NCI-H1105 (cell line): Measurements from ENCODE around the gene TFAM.
A peak's percentile ranks its signal among the peaks of the same experiment; 100 is the strongest.

ENCODE experiments used
- DNase-seq: peaks from one replicate; lab custom pipeline; 2025; lab: John Stamatoyannopoulos, UW

Gene TFAM

GRCh38 chr10:58384999-58385783, at the start of gene TFAM:
Gene TFAM, plus strand, starts transcription at chr10:58385410. Its CDS starts 138 bp downstream, at chr10:58385548.
- peak; percentile 82 for DNase-seq

DNA sequence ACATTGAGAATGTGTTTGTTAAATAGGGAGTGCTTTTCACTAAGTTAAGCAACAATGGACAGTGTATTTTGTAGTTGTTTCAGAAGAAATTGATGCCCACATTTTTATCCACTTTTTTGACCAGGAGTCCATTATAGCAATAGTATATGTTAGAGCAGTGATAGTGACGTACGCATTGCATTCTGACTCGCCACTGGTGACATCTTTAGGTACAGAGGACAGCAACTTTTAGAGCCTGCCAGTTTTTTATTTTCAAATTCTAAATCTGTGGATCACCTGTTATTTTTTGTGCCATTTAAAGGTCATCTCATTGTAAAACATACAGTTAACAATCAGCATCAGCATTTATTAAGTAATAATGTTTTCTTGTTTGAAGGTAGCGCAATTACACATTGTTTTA, 49.0 kb upstream of the TFAM start:
- no peak for DNase-seq

GRCh38 chr10:58341422-58341821, 43.8 kb upstream of the TFAM start:
- DNase-seq, result no peak

DNA sequence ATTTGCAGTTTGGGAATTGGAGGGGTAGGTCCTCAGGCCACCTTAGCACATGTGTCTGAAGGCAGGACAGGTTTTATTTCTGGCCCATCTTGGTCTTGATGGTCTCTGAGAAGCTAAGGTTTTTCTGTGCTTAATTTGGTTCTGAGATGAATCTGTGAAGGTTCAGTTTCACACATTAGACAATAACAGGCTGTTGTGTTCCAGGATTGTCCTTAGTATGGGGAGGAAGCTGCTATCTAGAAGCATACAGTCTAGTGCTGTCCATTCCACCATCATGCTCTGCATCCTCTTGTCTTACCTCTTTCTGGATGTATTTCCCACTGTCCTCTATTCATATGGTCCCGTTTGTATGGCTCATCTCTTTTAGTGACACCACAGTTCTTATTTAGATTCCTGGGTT, 43.3 kb upstream of the TFAM start:
- no peak for DNase-seq

GRCh38 chr10:58347967-58348366, 37.2 kb upstream of the TFAM start:
- no peak for DNase-seq

DNA sequence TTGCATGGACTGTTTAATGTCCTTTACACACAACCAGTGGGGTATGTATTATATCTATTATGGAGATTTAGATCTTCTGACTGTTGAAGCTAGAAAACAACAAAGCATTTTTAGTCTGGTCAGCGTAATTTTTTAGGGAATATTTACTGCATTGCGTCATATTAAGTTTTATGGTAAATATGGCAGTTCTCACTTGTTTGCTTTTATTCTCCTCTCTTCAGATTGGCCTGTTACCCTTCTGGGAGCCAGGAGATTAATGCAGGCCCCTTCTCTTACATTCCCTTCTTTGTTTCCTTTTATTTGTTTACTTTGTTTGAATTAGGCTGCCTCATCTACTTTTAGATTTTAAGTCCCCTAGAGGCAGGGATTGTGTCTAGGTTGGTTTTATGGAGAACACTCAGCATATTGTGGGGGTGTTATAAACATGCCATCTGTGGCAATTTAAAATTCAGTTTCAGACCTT, 36.6 kb upstream of the TFAM start:
- no peak for DNase-seq

GRCh38 chr10:58350023-58350422, 35.2 kb upstream of the TFAM start:
- no peak for DNase-seq

DNA sequence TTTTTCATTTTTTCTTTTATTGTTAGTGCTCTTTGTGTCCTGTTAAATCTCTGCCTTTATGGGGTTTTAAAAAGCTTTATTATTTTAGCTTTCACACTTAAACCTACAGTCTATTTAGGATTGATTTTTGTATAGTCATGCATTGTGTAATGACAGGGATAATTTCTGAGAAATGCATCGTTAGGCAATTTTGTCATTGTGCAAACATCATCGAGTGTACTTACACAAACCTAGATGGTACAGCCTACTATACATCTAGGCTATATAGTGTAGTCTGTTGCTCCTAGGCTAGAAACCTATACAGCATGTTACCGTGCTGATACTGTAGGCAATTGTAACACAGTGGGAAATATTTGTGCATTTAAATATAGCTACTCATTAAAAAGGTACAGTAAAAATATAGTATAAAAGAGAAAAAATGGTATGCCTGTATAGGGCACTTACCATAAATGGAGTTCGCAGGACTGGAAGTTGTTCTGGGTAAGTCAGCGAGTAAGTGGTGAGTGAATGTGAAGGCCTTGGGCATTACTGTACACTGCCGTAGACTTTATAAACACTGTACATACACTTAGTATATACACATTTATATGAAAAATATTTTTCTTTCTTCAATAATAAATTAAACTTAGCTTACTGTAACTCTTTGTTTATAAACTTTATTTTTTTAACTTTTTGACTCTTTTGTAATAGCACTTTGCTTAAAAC, 34.4 kb upstream of the TFAM start:
- no peak for DNase-seq

DNA sequence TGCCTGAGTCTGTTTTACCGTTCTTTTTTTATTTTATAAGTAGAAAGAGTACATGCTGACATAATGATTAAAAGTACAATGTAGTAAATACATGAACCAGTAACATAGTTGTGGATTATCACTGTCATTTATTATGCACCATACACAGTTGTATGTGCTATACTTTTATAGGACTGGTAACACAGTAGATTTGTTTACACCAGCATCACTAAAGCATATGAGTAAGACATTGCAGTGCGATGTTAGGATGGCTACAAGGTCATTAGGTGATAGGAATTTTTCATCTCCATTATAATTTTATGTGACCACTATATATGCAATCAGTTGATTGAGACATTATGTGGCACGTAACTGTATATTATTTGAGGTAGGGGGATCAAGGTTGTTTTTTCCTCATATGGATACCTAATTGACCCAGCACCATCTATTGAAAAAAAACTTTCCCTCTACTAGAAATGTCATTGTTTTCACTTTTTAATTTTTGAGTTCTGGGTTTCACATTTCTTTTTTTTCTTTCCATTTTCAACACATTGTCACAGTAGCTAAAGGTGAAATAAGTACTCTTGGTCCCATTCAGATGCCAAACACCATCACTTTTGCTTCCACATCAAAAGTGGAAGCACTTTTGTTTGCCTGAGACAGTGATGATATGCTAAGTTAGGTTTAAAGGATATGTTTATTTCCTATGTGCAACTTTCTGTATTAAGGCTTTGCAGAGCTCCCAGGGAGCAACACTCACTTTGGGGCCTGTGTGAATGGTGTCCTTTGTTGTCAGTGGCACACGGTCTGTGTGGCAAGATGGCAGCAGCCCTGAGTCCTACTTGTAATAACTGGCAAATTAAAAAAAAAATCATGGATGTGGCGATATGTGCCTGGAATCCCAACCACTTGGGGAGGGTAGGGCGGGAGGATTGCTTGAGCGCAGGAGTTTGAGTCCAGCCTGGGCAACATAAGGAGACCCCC, 33.3 kb upstream of the TFAM start:
- no peak for DNase-seq

DNA sequence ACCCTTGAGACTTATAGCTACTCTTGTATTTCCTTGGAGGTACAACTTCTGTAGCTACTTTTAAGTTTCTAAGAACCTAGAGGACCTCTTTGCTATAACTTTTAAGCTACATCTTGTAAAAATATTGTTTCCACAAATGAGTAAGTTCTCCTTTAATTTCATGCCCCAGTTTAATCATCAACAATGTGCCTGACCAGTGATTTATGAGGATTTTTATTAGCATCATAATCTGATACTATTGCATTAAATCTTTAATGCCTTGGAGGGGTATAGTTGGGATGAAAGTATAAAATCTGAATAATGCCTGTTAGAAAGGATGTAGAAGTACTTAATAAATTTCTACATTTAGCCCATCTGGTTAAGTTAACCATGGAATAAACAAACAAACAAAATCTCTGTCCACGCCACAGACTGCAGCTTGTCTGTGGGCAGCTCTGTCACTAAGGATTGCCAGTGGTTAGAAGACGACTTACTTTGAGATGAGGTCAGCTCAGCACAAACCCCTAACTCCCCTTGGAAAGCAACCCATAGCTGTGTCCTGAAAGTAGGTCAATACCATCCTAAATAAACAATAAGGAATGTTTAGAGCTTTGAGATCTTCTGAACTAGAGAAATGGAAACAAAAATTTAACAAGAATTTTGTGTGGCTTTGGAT, 32.1 kb upstream of the TFAM start:
- no peak for DNase-seq

- no peak for DNase-seq
These were observed 28.5 kb upstream of the TFAM start for GRCh38 chr10:58356756-58357155.

- DNase-seq, result no peak
These were observed 26.8 kb upstream of the TFAM start for GRCh38 chr10:58358314-58358933.

- DNase-seq, result no peak
These were observed 26.3 kb upstream of the TFAM start for GRCh38 chr10:58358947-58359346.

DNA sequence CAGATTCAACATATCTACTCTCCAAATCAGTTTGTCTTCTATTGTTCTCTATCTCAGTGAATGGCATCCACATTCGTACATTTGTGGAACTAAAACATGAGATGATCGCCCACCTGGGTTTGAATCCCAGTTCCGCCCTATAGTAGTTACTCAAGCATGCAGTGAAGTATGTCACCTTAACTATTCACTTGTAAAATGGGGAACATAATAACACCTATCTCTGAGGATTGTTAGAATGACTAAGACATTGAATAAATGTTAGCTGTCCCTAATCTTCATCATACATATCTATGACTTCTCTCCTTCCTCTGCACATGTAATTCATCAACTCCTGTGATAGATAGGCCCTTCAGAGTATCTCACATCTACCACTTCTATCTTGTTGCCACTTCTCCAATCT, 25.7 kb upstream of the TFAM start:
- no peak for DNase-seq

GRCh38 chr10:58360412-58361004, 24.7 kb upstream of the TFAM start:
- DNase-seq, result no peak

DNA sequence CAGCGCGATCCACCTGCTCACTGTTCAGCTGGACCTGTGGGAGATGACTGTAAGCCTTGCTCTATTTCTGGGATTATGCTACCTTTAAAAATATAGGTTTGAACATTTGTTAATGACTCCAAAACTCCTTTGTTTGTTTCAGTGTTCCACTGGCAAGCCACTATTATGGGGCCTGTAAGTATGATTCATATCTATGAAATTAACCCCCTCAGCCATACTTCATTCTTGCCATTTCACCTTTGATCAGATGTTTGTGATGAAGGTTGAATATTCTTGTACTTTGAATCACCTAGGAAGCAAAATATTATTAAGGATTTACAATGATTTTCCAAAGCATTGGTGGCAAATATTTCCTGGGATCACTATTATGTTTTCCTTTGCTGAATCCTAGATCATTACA, 23.9 kb upstream of the TFAM start:
- no peak for DNase-seq

DNA sequence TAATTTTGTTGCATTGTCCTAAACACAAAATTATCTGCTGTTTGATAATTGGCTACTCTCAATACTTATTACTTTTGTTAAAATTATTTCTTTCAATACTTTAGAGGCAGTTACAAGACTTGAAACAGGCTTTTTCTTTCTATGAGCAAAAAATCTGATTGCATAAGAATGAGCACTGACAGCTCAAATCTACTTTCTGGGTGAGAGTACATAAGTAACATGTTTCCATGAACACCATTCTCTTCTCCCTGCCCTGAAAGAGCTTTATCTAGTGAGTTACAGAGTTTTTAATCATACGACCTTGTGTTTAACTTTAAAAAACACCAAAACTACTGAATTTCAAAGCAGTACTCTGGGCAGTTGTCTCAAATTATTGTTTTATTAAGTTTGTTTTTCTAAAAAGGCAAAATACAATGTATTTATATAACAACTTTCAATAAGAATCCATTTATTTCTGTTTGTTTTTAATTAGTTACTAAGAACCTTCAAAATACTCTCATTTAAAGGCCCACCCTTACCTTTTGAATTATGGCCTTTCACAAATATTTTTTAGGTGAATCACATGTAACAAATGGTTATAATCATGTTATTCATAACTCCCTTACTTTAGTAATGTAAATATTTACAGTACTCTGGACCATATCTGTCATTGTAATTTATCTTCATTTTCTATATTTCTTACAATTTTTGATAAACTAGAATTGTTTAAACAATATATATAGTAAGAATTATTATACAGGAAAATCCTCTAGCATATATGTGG, 23.0 kb upstream of the TFAM start:
- DNase-seq, result no peak

DNA sequence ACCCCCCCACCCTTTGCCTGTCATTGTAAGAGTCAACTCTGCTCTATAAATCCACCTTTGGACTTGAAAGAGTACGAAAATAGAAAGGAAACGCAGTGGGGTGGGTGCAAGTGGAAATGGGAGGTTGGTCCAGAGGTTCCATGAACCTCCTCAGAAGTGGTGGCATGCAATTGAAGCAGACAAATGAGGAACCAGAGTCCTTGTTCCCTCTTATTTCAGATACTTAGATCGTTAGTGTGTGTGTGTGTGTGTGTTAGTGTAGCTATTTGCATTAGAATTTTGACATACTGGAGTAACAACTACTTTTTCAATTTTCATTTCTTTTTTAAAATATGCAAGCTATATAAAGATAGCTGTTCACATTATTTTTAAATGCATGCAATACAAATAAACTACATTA, 18.1 kb upstream of the TFAM start:
- DNase-seq, result no peak

DNA sequence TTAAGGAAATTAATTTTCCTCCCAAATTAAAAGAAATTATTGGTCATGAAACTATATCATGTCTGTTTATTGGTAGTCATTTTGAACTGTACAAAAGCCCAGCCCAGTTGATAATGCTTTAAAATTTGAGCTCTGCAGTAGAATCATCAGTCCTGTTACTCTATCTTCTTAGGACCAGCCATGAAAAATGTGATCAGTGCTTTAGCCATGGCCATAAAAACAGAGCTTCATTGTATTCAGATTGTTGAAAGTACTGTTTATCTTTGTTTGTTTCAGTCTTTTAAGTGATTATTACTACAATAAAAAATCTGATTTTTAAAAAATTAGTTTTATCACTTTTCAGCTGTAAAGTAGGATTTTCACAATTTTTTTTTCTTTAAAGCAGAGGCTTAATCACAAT, 13.7 kb upstream of the TFAM start:
- DNase-seq, result no peak
